Vagina (tissue), 2 donors: Measurements from ENCODE around the gene CERS5. TPM values are rescaled to one million over a fixed set of nuclear protein-coding genes. Genes with fewer than 3 reads are reported as not detected.

Experiments
- DNase-seq, 2 donors: peaks; one replicate each; pipeline ENCODE4 v3.0.0-alpha.2; 2017; ENCODE audit errors: extremely low spot score in 2 of 2
- H3K27ac ChIP-seq: fragments of 200-600 bp; sonication (generic); one replicate; pipeline ENCODE4 v1.5.1; 2019
- H3K27me3 ChIP-seq: fragments of 200-600 bp; sonication (generic); one replicate; pipeline ENCODE4 v1.5.1; 2019
- H3K36me3 ChIP-seq, 2 donors: fragments of 200-600 bp; sonication (generic); one replicate each; pipeline ENCODE4 v1.5.1; 2017 to 2019
- H3K4me1 ChIP-seq: fragments of 200-600 bp; sonication (generic); one replicate; pipeline ENCODE4 v1.5.1; 2019
- H3K4me3 ChIP-seq, 2 donors: fragments of 200-600 bp; sonication (generic); 1 replicate in 1 of 2; 2 replicates in 1 of 2; pipeline ENCODE4 v1.5.1; 2016 to 2019
- H3K9me3 ChIP-seq: fragments of 200-600 bp; sonication (generic); one replicate; pipeline ENCODE4 v1.5.1; 2019
- POLR2A ChIP-seq, 2 donors: fragments of 450-650 bp; IDR thresholded peaks; one replicate each; pipeline ENCODE4 v1.6.1; 2017; ENCODE audit warnings: antibody characterized with exemption in 2 of 2, mild to moderate bottlenecking in 2 of 2, moderate library complexity in 2 of 2
- POLR2AphosphoS5 ChIP-seq, 2 donors: sonication (generic); formaldehyde crosslinking; IDR thresholded peaks; one replicate each; pipeline ENCODE4 v1.9.0; 2017; ENCODE audit warnings: antibody characterized with exemption in 2 of 2, mild to moderate bottlenecking in 2 of 2, low read depth in 1 of 2; ENCODE audit not compliant: insufficient read depth in 1 of 2
- intact Hi-C: fragments of 100-400 bp; cut with DNase I; formaldehyde crosslinking; loops from one replicate; pipeline ENCODE4 v1.15.1; 2023
- total RNA-seq: library from RNA; depleted of rRNA; stranded (reverse); fragments of >200 nt; gene quantifications from one replicate; pipeline ENCODE4 v1.2.3, GENCODE V29; 2016
- TF ChIP-seq, protein P1 (sequence below), 3 experiments: fragments of 450-650 bp in 2 of 3; fragments of 200-600 bp in 1 of 3; sonication (generic) in 1 of 3; IDR thresholded peaks; one replicate each; pipeline ENCODE4 v1.5.1; 2017 to 2019; ENCODE audit warnings: antibody characterized with exemption in 3 of 3, mild to moderate bottlenecking in 2 of 3, moderate library complexity in 2 of 3

CERS5 gene
- total RNA-seq, 1 donor from 2014 or later, result 45.2 TPM

DNA sequence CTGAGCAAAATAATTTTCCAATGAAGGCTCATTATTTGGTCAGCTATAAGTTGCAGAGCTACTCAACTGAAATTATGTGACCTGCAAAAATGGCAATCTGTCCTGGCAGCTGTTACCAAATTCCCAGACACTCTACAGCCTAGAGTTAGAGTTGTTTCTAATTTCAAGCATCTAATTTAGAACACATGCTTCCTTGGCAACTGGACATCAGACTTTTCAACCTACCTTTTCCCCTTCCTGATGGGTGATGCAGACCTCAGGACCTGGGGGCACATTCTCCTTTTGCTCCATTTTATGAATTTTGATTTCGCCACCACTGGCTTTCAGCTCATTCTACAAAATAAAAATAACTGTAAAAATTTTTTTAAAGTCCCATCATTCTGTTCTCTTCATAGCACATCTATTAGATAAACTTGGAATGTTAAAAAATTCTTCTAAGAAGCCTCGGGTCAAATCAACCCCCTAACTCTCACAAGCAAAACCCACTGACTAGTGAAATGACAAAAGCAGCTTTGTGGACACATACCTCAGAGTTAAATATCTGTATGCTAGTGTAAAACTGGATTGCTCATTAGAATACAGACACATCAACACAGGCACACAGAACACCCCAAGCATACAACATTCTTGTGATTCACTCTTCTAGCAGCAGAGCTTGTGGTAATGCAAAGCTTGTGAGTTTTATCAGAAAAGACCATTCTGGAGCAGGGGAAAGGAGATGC is 33.5 kb upstream of the CERS5 start:
- H3K4me1 ChIP-seq, result peaks cover 40% of the 10 kb centered on the region
- H3K27ac ChIP-seq, result peak overlapping the region; percentile 28
- TF ChIP-seq, protein P1, sequence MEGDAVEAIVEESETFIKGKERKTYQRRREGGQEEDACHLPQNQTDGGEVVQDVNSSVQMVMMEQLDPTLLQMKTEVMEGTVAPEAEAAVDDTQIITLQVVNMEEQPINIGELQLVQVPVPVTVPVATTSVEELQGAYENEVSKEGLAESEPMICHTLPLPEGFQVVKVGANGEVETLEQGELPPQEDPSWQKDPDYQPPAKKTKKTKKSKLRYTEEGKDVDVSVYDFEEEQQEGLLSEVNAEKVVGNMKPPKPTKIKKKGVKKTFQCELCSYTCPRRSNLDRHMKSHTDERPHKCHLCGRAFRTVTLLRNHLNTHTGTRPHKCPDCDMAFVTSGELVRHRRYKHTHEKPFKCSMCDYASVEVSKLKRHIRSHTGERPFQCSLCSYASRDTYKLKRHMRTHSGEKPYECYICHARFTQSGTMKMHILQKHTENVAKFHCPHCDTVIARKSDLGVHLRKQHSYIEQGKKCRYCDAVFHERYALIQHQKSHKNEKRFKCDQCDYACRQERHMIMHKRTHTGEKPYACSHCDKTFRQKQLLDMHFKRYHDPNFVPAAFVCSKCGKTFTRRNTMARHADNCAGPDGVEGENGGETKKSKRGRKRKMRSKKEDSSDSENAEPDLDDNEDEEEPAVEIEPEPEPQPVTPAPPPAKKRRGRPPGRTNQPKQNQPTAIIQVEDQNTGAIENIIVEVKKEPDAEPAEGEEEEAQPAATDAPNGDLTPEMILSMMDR (IDR thresholded peaks at IDR 0.05), result no peak
- no peak for TF ChIP-seq POLR2A (IDR thresholded peaks at IDR 0.05)
- no peak for TF ChIP-seq POLR2AphosphoS5 (IDR thresholded peaks at IDR 0.05; ENCODE audit: insufficient read depth in 1 of 2, low read depth in 1 of 2)
- H3K27me3 ChIP-seq, result no peaks in the 10 kb centered on the region
- peaks cover 0 to 54% of the 10 kb centered on the region in 2 donors for H3K36me3 ChIP-seq
- intact Hi-C loops, result no loop called here
- DNase-seq, result no peak
- H3K9me3 ChIP-seq, result no peaks in the 10 kb centered on the region
- no peak overlapping the region for H3K4me3 ChIP-seq

DNA sequence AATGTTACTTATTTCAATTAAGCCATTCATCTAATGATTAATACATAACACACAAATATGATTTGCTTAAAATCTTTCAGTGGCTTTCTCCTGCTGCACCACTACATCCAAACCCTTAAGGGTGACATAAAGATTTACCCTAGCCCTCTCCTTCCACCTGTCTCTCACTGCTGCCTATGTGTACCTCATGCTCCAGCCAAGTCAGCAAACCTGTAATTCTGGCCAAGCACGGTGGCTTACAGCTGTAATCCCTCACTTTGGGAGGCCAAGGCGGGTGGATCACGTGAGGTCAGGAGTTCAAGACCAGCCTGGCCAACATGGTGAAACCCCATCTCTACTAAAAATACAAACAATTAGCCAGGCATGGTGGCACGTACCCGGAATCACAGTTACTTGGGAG is 31.7 kb upstream of the CERS5 start:
- peaks cover 50% of the 10 kb centered on the region for H3K4me1 ChIP-seq
- intact Hi-C loops, result no loop called here
- no peak for DNase-seq
- H3K4me3 ChIP-seq, result no peak overlapping the region
- peaks cover 0 to 35% of the 10 kb centered on the region in 2 donors for H3K36me3 ChIP-seq
- H3K27me3 ChIP-seq, result no peaks in the 10 kb centered on the region
- H3K27ac ChIP-seq, result no peak overlapping the region
- TF ChIP-seq POLR2AphosphoS5 (IDR thresholded peaks at IDR 0.05; ENCODE audit: insufficient read depth in 1 of 2, low read depth in 1 of 2) (no peak), POLR2A (IDR thresholded peaks at IDR 0.05) (no peak)
- TF ChIP-seq, protein P1 (IDR thresholded peaks at IDR 0.05), result no peak
- H3K9me3 ChIP-seq, result no peaks in the 10 kb centered on the region

DNA sequence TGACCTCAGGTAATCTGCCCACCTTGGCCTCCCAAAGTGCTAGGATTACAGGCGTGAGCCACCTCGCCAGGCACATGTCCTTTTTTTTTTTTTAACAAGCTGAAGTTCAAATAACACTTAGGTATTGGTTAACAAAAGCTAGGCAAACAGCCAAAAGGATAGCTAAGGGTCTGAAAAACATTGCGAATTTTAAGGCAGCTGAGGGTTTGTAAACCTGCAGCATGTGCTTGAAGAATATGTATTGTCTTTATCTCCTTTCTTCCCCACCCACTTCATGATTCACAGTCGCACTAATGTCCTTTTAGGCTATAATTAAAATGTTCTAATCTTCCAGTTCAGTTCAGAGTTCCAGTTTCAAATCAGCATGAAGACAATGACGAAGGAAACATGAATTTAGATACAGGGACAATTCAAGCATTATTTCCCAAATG is 30.1 kb upstream of the CERS5 start:
- intact Hi-C loops, result no loop called here
- DNase-seq, result no peak
- H3K9me3 ChIP-seq, result no peaks in the 10 kb centered on the region
- TF ChIP-seq POLR2AphosphoS5 (IDR thresholded peaks at IDR 0.05; ENCODE audit: insufficient read depth in 1 of 2, low read depth in 1 of 2) (no peak), POLR2A (IDR thresholded peaks at IDR 0.05) (no peak)
- H3K36me3 ChIP-seq, result peaks cover 0 to 26% of the 10 kb centered on the region in 2 donors
- peaks cover 50% of the 10 kb centered on the region for H3K4me1 ChIP-seq
- no peaks in the 10 kb centered on the region for H3K27me3 ChIP-seq
- no peak overlapping the region for H3K27ac ChIP-seq
- H3K4me3 ChIP-seq, result no peak overlapping the region

DNA sequence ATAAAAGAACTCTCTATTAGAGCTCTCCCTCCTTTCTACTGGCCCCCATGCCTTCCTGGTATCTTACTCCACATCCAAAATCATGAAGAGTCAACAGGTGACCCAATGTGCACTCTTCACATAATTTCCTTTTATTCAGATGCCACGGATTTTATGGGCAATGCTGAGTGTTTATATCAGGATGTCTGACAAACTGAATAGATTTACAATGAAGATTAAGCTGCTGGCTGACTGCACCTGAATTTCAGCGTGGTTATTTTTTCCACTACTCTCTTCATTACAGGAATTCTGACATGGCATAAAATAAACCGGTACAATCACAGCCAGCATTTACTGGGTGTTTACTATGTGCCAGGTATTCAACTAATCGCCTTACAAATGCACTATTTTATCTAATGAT is 29.4 kb upstream of the CERS5 start:
- no peak for DNase-seq
- H3K36me3 ChIP-seq, result peaks cover 0 to 26% of the 10 kb centered on the region in 2 donors
- no peak for TF ChIP-seq POLR2A (IDR thresholded peaks at IDR 0.05)
- TF ChIP-seq, protein P1 (IDR thresholded peaks at IDR 0.05), result no peak
- no peak for TF ChIP-seq POLR2AphosphoS5 (IDR thresholded peaks at IDR 0.05; ENCODE audit: insufficient read depth in 1 of 2, low read depth in 1 of 2)
- no peaks in the 10 kb centered on the region for H3K9me3 ChIP-seq
- peaks cover 50% of the 10 kb centered on the region for H3K4me1 ChIP-seq
- H3K27me3 ChIP-seq, result no peaks in the 10 kb centered on the region
- intact Hi-C loops, result no loop called here
- peak overlapping the region; percentile 12 for H3K27ac ChIP-seq
- no peak overlapping the region for H3K4me3 ChIP-seq

DNA sequence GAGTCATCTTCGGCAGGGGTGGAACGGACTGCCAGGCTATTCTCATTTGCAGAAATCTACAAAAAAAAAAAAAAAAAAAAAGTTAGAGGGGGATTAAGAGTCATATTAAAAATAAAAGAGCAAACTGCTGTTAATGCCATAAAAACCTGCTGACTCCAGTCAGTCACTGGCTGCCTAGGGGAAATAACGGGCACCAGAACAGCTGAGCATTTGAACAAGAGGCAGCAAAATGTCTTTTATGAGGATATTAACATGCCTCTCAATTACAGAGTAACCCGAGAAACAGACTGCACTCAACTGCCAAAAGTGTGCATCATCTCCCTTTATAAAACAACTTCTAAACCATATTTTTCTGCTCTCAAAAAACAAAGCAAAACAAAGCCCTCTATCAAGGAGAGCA is 28.7 kb upstream of the CERS5 start:
- H3K4me1 ChIP-seq, result peaks cover 50% of the 10 kb centered on the region
- peak overlapping the region; percentile 12 for H3K27ac ChIP-seq
- peaks cover 0 to 32% of the 10 kb centered on the region in 2 donors for H3K36me3 ChIP-seq
- no peak for DNase-seq
- H3K27me3 ChIP-seq, result no peaks in the 10 kb centered on the region
- no peaks in the 10 kb centered on the region for H3K9me3 ChIP-seq
- TF ChIP-seq, protein P1 (IDR thresholded peaks at IDR 0.05), result no peak
- TF ChIP-seq POLR2AphosphoS5 (IDR thresholded peaks at IDR 0.05; ENCODE audit: insufficient read depth in 1 of 2, low read depth in 1 of 2) (no peak), POLR2A (IDR thresholded peaks at IDR 0.05) (no peak)
- intact Hi-C loops, result no loop called here
- no peak overlapping the region for H3K4me3 ChIP-seq
